ENCODE data around the gene OR1J1.

OR1J1 gene

DNA sequence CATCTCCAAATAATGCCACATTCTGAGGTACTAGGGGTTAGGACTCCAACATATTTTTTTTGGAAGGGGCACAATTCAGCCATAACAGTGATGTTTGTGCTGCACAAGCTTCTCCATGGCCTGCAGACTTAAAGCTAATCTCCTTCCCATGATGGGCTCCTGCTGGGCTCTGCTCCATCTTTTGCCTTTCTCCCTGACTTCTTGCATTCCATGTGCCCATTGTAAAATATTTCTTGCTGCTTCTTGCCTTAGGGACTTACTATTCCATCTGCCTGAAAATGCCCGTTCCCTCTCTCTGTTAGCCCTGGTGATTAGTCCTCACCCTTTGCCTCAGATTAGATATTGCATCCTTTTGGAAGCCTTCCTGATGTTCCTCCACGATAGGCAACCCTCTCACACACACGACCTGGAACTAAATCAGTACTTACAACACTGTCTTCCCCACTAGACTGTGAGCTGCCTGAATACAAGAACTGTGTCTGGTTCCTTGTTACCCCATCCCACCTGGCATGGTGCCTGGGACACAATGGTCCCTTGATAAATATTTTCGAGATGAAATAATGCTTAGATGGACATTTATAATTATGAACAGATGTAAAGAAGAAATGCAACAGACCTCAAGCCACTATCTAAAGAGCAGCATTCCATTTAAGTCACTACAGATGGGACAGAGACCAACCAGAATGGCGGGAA, 33.5 kb downstream of the OR1J1 start:
- no peak for DNase-seq

- DNase-seq = no peak
Observed at GRCh38 chr9:122442568-122442967, 35.2 kb downstream of the OR1J1 start.

Measured in NCI-H187 treated with DMSO at 0.1 percent for 48 hours (cell line).